Diencephalon (tissue), 1 donor: Measurements from ENCODE around the gene DPEP3. TPM values are rescaled to one million over a fixed set of nuclear protein-coding genes. Genes with fewer than 3 reads are reported as not detected.

Source experiments
- small RNA-seq: library from RNA; depleted of rRNA; stranded (forward); fragments of <200 nt; gene quantifications from one replicate; pipeline ENCODE3, GENCODE V24; 2014
- total RNA-seq: library from RNA; depleted of rRNA; stranded (reverse); fragments of >200 nt; gene quantifications from one replicate; pipeline ENCODE4 v1.2.3, GENCODE V29; 2014

DPEP3 gene
- 0.23 TPM for total RNA-seq

GRCh38 chr16:67979955-67980678 lies at the start of gene DPEP3:
Gene DPEP3 (minus strand): TSS chr16:67980499. CDS start chr16:67980380, 119 bp downstream.

GRCh38 chr16:68022728-68023537 lies 42.6 kb upstream of the DPEP3 start, which contains the start of the genes DDX28 and DUS2:
Gene DDX28 (minus strand): TSS chr16:68023232. CDS start chr16:68023202, 30 bp downstream.
Gene DUS2 (plus strand): TSS chr16:68023284. CDS start chr16:68038024, 14,740 bp downstream.

GRCh38 chr16:68015681-68016080 lies 35.4 kb upstream of the DPEP3 start, which contains the start of gene DPEP2NB:
Gene DPEP2NB (minus strand): TSS chr16:68015911. CDS start chr16:68015770, 141 bp downstream.

GRCh38 chr16:67998779-67999688 lies 18.7 kb upstream of the DPEP3 start, which contains the start of gene DPEP2:
Gene DPEP2 (minus strand): TSS chr16:67999484. CDS start chr16:67993212, 6,272 bp downstream.

GRCh38 chr16:67968400-67969253 lies 11.7 kb downstream of the DPEP3 start, which contains the start of gene SLC12A4:
Gene SLC12A4 (minus strand): TSS chr16:67968637. CDS start chr16:67968553, 84 bp downstream.

GRCh38 chr16:67943619-67944504 lies 36.4 kb downstream of the DPEP3 start, which contains the start of gene LCAT:
Gene LCAT (minus strand): TSS chr16:67944120. CDS start chr16:67944101, 19 bp downstream.

GRCh38 chr16:67936124-67936879 lies 44.0 kb downstream of the DPEP3 start, which contains the start of gene PSMB10:
Gene PSMB10 (minus strand): TSS chr16:67936850. CDS start chr16:67936749, 101 bp downstream.

GRCh38 chr16:67931712-67932461 lies 48.4 kb downstream of the DPEP3 start, which contains the start of gene CTRL:
Gene CTRL (minus strand): TSS chr16:67931862. CDS start chr16:67931852, 10 bp downstream.

Small RNA genes within 50 kb of the gene (small RNA-seq; reads per million reads assigned to genes)
- gene RNU6-359P: not detected

Other genes with a start within 250 kb of the DPEP3 start
- 6.9 TPM for gene RANBP10, start 173.9 kb downstream of the DPEP3 start, total RNA-seq
- gene TSNAXIP1, start 173.6 kb downstream of the DPEP3 start, total RNA-seq: 6.2 TPM
- gene THAP11, start 138.2 kb downstream of the DPEP3 start, total RNA-seq: 23.8 TPM
- gene NUTF2, start 133.6 kb downstream of the DPEP3 start, total RNA-seq: 134 TPM
- gene CENPT, start 132.8 kb downstream of the DPEP3 start, total RNA-seq: 27.9 TPM
- 52.4 TPM for gene EDC4, start 107.4 kb downstream of the DPEP3 start, total RNA-seq
- gene NRN1L, start 95.6 kb downstream of the DPEP3 start, total RNA-seq: not detected
- 11.8 TPM for gene PSKH1, start 87.2 kb downstream of the DPEP3 start, total RNA-seq
- 1.8 TPM for gene CTRL, start 48.6 kb downstream of the DPEP3 start, total RNA-seq
- 19.4 TPM for gene PSMB10, start 43.6 kb downstream of the DPEP3 start, total RNA-seq
- 5.3 TPM for gene LCAT, start 36.4 kb downstream of the DPEP3 start, total RNA-seq
- 27.9 TPM for gene SLC12A4, start 11.9 kb downstream of the DPEP3 start, total RNA-seq
- 1.4 TPM for gene DPEP2, start 19.0 kb upstream of the DPEP3 start, total RNA-seq
- not detected for gene DPEP2NB, start 35.4 kb upstream of the DPEP3 start, total RNA-seq
- 10.4 TPM for gene DDX28, start 42.7 kb upstream of the DPEP3 start, total RNA-seq
- gene DUS2, start 42.8 kb upstream of the DPEP3 start, total RNA-seq: 11.8 TPM
- gene NFATC3, start 104.9 kb upstream of the DPEP3 start, total RNA-seq: 27.5 TPM